GM18870 (cell line): ENCODE measurements around the gene ITGAD.
"Not testable (repeated sequence)": the region's sequence is repeated elsewhere in the genome, so short reads cannot be mapped to it uniquely, and the experiment has no call there.

Experiments
- ATAC-seq: cut with Tn5 transposase; IDR thresholded peaks from one replicate; pipeline ENCODE4 v1.9.1; 2021; ENCODE audit warnings: moderate library complexity; ENCODE audit not compliant: unreplicated experiment

Gene ITGAD

DNA sequence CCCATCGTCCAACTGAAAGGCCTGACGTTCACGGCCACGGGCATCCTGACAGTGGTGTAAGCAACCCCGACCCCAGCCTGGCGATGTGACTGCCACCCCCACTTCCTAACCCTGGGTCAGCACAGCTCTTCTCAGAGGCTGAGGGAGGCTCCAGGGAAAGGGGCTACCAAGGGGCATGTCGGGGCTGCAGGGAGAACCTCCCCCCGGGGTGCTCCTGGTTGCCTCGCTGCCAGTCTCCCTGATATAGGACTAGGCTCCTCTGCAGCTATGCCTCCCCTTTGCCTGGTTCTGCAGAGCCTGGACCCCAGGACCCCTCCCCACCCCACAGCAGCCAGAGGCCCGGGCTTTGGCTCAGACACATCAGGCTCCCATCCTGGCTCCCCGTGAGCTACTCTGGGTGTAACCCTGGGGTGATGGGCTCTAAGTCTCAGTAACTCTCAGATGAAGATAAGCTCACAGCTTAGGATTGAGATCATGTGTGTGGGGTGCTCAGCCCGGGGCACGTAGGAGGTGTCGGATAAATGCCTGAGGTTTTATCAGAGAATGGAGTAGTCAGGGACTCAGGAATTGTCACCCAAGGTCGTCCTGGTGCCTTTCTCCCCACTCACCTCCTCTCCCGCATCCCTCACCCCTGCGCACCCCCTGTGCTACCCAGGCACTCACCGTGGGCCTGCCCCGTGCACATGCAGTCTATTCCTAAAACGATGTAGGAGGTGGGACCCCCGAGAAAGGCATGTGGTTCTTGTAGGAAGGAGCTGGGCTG lies 10.6 kb downstream of the ITGAD start:
- ATAC-seq, result no peak

DNA sequence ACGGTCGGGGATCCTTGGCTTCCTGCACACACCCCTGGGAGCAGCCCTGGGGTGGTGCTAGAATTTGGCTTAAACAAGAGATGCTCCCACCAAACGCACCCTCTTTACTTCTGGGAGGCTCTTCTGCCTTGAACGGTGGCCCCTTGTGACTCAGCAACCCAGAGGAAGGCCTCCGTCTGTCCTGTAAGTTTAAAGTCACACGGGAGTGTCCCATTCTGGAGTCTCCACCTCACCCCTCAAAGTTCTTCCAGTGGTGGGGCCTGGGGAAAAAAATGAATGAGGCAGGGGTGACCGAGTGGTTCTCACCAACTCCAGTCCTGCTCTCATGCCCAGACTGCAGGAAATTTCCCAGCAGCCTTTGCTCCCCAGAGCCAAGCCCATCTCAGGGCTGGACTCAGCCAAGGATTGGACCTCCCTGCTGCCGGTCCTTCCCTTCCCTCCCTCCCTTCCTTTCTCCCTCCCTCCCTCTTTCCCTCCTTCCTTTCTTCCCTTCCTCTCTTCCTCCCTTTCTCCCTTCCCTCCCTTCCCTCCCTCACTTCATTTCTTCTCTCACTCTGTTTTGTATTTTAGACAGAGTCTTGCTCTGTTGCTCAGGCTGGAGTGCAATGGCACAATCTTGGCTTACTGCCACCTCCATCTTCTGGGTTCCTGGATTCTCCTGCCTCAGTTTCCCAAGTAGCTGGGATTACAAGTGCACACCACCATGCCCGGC lies 11.4 kb downstream of the ITGAD start:
- no peak for ATAC-seq

DNA sequence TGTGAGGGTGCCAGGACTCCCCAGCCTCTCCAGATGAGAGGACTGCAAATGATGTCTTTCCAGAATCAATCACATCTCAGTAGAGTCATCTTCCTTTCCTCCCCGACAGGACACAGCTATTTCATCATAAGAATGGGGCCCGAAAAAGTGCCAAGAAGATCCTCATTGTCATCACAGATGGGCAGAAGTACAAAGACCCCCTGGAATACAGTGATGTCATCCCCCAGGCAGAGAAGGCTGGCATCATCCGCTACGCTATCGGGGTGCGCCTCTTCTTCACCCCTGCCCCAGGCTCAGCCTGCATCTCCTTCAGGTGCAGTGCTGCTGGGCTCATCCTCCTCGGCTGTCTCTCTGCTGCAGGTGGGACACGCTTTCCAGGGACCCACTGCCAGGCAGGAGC lies 14.3 kb downstream of the ITGAD start:
- ATAC-seq, result no peak

DNA sequence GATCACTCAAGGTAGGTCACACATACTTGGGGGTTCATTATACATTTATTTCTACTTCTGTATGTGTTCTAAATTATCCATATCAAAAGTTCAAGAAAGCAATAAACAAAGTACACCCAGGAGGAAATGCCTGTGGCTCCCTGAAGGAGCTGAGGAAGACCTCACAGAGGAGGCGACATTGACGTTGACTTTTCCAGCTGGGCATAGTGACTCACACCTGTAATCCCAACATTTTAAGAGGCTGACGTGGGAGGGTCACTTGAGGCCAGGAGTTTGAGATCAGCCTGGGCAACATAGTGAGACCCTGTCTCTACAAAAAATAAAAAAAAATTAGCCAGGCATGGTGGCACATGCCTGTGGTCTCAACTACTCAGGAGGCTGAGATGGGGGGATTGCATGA lies 16.3 kb downstream of the ITGAD start:
- ATAC-seq, result no peak

DNA sequence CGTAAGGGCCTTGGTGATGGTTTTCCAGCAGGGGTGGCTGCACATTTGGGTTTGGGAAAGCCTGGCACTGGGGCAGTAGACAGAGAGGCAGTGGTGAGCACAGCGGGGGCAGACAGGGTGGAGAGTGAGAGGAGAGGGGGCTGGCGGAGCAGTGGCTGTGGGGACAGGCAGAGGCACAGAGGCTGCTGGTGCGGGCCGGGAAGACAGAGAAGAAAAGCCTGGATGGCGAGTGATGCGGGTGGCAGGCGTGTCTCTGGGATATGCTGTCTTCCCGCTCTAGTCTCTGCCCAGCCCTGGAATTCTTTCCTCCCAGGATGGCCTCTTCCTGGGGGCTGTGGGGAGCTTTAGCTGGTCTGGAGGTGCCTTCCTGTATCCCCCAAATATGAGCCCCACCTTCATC lies 16.9 kb downstream of the ITGAD start:
- ATAC-seq, result no peak

DNA sequence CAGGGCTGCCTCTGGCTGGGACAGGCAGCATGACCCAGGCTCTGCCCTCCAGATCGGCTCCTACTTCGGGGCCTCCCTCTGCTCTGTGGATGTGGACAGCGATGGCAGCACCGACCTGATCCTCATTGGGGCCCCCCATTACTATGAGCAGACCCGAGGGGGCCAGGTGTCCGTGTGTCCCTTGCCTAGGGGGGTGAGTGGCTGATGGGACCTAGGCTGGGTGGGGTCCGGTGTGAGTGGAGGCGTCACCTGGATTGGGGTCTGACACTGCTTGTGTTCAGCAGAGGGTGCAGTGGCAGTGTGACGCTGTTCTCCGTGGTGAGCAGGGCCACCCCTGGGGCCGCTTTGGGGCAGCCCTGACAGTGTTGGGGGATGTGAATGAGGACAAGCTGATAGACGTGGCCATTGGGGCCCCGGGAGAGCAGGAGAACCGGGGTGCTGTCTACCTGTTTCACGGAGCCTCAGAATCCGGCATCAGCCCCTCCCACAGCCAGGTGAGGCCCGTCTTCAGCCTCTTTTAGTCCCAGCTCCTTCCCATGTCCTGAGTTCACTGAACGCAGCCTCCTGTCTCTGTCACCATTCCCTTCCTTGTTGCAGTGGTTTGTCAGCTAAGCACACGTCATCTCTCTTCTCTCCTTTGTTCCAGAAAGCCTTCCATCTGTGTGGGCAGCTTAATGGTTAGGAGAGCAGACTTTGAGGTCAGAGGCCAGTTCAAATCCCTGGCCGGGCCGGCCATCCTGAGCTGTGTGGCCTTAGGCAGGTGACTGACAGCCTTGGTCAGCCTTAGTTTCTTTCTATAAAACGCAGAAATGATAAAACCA lies 18.1 kb downstream of the ITGAD start:
- no peak for ATAC-seq

DNA sequence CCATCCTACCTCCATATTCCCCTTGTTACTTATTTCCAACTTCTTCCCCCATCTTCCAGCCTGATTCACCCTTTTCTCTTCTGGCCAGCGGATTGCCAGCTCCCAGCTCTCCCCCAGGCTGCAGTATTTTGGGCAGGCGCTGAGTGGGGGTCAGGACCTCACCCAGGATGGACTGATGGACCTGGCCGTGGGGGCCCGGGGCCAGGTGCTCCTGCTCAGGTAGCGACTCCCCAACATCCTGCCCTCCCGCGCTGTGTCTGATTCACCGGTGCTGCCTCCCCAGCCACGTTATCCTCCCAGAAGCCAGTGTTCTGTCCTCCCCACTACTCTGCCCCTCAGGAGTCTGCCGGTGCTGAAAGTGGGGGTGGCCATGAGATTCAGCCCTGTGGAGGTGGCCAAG lies 19.6 kb downstream of the ITGAD start:
- ATAC-seq, result no peak

DNA sequence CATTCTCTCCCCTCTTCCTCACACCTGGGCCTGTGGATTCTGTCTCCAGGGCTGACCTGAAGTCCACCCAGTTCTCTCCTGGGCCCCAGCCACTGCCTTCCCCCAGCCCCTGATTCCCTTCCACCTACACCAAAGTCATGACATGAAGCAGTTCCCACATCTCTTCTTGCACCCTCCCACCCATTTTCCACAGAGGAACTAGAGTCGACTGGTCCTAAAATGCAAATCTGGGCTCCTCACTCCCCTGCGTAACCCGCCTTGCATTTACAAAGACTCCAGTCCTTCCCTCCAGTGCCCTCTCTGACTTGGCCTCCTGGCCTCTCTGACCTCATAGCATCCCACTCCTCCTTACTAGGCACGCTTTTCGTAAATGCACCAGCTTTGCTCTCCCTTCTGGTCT lies 20.2 kb downstream of the ITGAD start:
- no peak for ATAC-seq

DNA sequence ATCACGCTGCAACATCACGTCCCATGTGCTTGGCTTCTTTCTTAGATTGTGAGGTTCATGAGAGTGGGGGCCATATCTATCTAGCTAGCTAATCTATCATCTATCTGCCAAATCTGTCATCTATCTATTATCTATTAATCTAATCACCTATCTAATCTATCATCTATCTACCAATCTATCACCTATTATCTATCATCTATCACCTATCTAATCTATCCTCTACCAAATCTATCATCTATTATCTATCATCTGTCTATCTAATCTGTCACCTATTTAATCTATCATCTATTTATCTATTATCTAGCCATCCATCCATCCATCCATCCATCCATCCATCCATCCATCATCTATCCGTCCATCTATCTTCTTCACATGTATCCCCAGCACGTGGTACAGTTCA lies 20.8 kb downstream of the ITGAD start:
- no peak for ATAC-seq

DNA sequence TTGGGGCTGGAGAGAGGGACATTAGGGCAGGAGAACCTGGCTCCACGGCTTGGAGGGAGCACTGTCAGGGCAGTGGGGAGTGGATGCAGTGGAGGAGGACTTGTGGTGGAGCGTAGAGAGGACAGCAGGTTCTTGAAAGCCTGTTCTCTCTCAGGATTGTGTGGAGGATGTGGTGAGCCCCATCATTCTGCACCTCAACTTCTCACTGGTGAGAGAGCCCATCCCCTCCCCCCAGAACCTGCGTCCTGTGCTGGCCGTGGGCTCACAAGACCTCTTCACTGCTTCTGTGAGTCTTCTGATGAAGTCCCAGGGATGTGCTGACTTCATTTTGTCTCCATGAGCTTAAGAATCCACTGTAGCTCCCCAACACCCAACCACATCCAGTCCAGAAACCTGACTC lies 21.6 kb downstream of the ITGAD start:
- ATAC-seq, result no peak

DNA sequence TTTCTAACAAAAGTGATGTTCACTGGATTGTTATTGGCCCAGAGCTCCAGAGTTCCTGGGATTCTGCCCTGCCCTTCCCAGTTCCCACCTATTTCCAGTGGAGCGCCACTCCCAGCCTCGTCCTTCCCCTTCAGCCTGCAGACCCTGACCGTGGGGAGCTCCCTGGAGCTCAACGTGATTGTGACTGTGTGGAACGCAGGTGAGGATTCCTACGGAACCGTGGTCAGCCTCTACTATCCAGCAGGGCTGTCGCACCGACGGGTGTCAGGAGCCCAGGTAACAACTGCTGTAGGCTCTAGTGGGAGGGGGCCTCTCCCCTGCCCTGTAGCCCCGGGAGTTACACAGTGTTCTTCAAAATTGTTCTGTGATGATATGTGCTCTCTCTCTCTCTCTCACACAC lies 23.2 kb downstream of the ITGAD start:
- no peak for ATAC-seq

DNA sequence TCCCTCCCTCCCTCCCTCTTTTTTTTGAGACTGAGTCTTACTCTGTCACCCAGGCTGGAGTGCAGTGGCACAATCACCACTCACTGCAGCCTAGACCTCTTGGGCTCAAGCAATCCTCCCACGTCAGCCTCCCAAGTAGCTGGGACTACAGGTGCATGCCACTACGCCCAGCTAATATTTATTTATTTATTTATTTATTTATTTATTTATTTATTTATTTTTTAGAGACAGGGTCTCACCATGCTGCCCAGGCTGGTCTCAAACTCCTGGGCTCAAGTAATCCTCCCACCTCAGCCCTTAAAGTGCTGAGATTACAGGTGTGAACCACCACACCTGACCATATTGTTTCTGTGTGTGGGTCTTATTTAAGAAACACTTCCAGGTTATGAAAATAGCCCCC lies 23.9 kb downstream of the ITGAD start:
- ATAC-seq, result not testable (repeated sequence)

DNA sequence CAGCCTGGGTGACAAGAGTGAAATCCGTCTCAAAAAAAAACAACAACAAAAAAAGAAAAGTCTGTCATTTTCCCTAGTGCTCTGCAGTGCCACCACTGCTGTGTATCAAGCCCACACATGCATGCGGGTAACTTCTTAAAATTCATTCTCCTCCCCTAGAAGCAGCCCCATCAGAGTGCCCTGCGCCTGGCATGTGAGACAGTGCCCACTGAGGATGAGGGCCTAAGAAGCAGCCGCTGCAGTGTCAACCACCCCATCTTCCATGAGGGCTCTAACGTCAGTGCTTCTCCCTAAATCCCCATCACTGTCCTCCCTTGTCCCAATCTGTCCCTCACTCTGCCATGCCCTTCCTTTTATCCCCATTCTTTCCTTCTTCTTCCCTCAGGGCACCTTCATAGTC lies 24.8 kb downstream of the ITGAD start:
- ATAC-seq, result no peak

DNA sequence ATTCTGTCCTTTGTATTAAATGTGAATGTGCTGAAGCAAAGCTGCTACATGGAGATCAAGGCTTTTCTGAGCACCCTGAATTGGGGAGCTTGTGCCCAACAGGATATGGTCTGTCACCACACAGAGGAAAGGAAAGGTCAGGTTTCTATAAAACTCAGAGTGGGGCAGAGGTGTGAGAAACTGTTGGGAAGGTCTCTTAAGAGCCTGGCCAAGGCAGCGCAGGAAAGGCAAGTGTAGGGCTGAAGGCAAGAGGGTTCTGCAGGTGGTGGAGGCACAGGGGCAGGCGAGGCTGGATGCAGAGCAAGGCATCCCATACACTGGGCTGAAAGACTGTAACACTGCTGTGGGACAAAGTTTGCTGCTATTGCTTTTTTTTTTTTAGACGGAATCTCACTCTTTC lies 26.9 kb downstream of the ITGAD start:
- no peak for ATAC-seq

DNA sequence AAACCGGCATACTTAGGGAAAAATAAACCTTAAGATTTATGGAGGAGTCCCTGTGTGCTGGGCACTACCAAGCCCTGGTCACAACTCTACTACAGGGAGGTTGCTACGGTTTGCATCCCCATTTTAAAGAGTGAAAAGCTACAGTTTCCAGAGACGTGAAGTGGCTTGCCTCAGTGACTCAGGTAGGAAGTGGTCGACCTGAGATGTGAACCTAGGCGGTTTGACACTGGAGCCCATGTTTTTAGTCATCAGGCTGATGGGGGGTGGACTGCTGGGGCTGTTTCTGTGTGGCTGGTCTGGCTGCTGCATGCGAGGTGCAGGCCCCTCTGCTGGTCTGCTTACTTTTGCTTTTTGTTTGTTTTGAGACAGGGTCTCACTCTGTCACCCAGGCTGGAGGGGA lies 28.5 kb downstream of the ITGAD start:
- no peak for ATAC-seq

DNA sequence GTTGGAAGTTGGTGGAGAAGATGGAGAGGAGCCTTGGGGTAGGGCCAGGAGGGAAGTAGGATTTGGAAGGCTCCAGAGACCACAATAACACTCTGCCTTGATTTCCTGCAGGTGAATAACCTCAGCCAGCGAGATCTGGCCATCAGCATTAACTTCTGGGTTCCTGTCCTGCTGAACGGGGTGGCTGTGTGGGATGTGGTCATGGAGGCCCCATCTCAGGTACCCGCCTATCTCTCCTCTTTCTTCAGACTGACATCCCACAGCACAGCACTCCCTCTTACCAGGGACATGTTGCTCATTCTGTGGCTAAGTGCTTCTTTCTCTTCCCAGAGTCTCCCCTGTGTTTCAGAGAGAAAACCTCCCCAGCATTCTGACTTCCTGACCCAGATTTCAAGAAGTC lies 30.1 kb downstream of the ITGAD start:
- ATAC-seq, result no peak

DNA sequence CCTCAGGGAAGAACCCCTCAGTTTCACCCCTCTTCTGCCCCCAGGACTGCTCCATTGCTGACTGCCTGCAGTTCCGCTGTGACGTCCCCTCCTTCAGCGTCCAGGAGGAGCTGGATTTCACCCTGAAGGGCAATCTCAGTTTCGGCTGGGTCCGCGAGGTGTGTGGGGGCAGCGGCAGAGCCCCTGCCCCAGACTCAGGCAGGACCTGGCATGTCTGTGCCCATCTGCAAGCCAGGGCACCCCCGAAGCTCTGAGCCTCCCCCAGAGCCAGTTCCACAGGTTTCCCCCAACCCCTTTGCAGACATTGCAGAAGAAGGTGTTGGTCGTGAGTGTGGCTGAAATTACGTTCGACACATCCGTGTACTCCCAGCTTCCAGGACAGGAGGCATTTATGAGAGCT lies 30.7 kb downstream of the ITGAD start:
- ATAC-seq, result no peak

DNA sequence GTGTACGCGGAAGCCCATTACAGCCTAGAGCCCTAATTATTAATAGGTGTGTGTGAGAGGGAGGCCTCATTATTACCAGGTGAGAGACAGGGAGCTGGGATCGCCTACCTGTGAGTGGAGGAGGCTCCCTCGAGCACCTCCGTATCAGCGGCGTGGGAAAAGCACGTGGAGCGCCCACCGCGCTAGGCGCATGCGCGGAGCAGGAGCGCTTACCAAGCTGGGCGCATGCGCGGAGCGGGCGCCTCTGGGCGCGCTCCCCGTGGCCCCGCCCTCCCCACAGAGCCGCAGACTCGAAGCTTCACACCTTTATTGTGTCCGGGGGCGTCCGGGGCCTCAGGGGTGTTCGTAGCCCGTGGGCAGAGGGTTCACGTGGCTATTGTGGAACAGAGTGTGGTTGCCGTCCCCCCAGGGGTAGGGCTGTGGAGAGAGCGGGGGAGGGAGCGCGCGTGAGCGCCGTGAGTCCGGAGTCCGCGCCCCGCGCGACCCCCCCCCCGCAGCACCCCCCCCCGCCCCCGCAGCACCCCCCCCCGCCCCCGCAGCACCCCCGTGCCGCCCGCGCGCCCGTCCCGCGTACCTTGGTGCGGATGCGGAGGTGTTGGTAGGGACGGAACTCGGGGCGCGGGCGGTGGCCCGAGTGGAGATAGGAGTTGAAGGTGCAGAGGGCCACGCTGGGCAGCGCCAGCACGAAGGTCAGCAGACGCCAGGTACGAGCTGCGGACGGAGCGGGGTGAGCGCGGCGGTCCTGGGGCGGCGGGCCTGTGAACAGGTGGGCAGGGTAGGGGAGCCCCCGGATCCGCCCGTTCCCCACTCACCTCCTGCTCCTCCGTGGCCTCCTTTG lies 34.5 kb downstream of the ITGAD start:
- ATAC-seq, result no peak

DNA sequence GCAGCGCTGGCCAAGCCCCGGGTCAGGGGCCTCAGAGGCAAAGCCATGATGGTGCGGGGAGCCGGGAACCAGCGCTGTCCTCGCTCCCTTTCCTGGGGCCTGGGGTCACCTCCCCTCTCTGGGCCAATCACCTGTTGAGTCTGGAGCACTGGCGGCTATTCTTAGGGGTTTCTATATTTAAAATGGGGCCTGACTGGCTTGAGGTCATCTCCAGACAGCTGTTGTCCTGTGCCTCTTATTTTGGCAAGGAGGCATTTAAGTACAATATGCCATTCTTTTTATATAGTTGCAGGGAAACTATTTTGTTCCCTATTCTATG lies 35.1 kb downstream of the ITGAD start, which contains the start of gene COX6A2:
Gene COX6A2 (minus strand): TSS at position 82 of the 319 bp plus-strand sequence. CDS start 35 bp downstream, at position 47.
- no peak for ATAC-seq

DNA sequence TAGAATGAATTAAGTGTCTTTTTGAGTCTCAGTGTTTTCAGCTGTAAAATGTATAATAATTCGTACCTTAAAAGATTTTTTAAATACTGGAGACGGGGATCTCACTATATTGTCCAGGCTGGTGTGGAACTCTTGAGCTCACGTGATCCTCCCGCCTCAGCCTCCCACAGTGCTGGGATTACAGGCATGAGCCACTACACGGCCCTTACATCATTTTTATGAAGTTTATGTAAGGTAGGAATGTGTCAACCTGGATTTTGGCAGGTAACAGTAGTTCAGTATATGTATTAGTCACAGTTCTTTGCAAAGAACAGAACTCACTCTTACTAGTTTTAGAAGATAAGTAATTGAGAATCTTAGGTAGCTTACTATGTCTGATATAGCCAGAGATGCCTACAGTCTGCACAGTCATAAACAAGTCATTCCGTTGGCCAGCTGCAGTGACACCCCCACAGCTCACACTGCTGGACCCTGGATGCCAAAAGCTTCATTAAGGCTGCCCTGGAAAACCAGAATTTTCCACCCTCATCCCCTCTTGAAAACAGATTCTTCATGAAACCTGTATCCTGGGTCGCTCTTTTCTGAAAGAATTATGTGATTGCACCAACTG lies 35.6 kb downstream of the ITGAD start:
- no peak for ATAC-seq

DNA sequence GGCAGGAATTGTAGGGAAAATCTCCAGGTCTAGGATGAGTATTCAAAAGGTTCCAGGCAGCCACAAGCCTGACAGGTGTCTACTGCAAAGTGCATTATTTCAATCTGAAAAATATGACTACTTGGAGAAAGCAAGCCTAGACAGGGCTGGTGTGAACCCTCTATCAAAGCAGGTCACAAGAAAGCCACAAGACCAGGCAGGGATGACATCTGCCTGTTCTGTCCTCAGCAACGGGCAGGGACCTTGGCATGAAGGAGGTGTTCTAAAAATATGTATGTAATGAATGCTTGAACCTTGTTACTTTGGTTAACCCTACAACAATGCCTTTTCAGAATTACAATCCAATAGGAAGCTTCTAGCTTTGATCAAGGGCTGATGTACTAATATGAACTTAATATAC lies 36.2 kb downstream of the ITGAD start:
- ATAC-seq, result no peak
